CD4-positive, alpha-beta T cell (primary cell): Measurements from ENCODE around the gene CIB4. TPM values are rescaled to one million over a fixed set of nuclear protein-coding genes. Genes with fewer than 3 reads are reported as not detected.

ENCODE experiments used
- ATAC-seq: fragments of 200-7000 bp; cut with Tn5 transposase; one replicate; pipeline ENCODE4 v1.10.0; 2022; ENCODE audit warnings: mild to moderate bottlenecking; ENCODE audit not compliant: poor library complexity
- CTCF ChIA-PET: fragments of 350-600 bp; sonication (Branson Sonifier 250); formaldehyde crosslinking; loops from one replicate; lab custom pipeline; 2021; ENCODE audit warnings: antibody characterized with exemption, inconsistent platforms; lab: Charles Lee
- POLR2A ChIA-PET: fragments of 350-600 bp; sonication (Branson Sonifier 250); formaldehyde crosslinking; loops from one replicate; lab custom pipeline; 2021; ENCODE audit warnings: antibody characterized with exemption, inconsistent platforms; lab: Charles Lee
- DNase-seq, 14 experiments: peaks; one replicate each; pipeline ENCODE4 v3.0.0-alpha.2; 2013 to 2020; ENCODE audit warnings: mixed read lengths in 2 of 14
- H3K27ac ChIP-seq, 2 donors: one replicate each; pipeline versions ENCODE4 v1.5.1 to v1.7.0; 2013; ENCODE audit warnings: low read length in 2 of 2, low read depth in 1 of 2, mild to moderate bottlenecking in 1 of 2
- H3K27me3 ChIP-seq, 2 experiments: 1 replicate in 1 of 2; 2 replicates in 1 of 2; pipeline versions ENCODE4 v1.6.1 to v1.7.0; 2013; ENCODE audit warnings: low read length in 2 of 2, control low read depth in 1 of 2, mild to moderate bottlenecking in 1 of 2, moderate library complexity in 1 of 2; ENCODE audit not compliant: insufficient read depth in 2 of 2, control insufficient read depth in 1 of 2
- H3K36me3 ChIP-seq: one replicate; pipeline ENCODE4 v1.6.1; 2013; ENCODE audit warnings: low read length, control low read depth; ENCODE audit not compliant: insufficient read depth
- H3K4me1 ChIP-seq: one replicate; pipeline ENCODE4 v1.6.1; 2013; ENCODE audit warnings: low read length, control low read depth; ENCODE audit not compliant: insufficient read depth
- H3K4me3 ChIP-seq: one replicate; pipeline ENCODE4 v1.5.1; 2013; ENCODE audit warnings: mild to moderate bottlenecking, low read length, moderate library complexity
- H3K9me3 ChIP-seq, 2 experiments: 1 replicate in 1 of 2; 2 replicates in 1 of 2; pipeline versions ENCODE4 v1.6.1 to v1.7.0; 2013; ENCODE audit warnings: low read length in 2 of 2, mild to moderate bottlenecking in 2 of 2, control low read depth in 1 of 2, moderate library complexity in 1 of 2; ENCODE audit not compliant: control insufficient read depth in 1 of 2, insufficient read depth in 1 of 2
- H3K27ac Mint-ChIP-seq: one replicate; pipeline ENCODE4 v1.8.0; 2020; ENCODE audit warnings: mixed read lengths
- H3K27me3 Mint-ChIP-seq: one replicate; pipeline ENCODE4 v1.8.0; 2021; ENCODE audit warnings: mixed read lengths
- H3K36me3 Mint-ChIP-seq: one replicate; pipeline ENCODE4 v1.8.0; 2021; ENCODE audit warnings: low read depth, mixed read lengths
- H3K4me1 Mint-ChIP-seq: one replicate; pipeline ENCODE4 v1.8.0; 2021; ENCODE audit warnings: low read depth, mixed read lengths
- H3K4me3 Mint-ChIP-seq: one replicate; pipeline ENCODE4 v1.8.0; 2020; ENCODE audit warnings: mild to moderate bottlenecking, mixed read lengths
- H3K9me3 Mint-ChIP-seq: one replicate; pipeline ENCODE4 v1.8.0; 2020; ENCODE audit warnings: mixed read lengths
- CTCF ChIP-seq: fragments of 200-600 bp; IDR thresholded peaks from one replicate; pipeline ENCODE4 v1.8.0; 2022; ENCODE audit warnings: antibody characterized with exemption, mild to moderate bottlenecking
- intact Hi-C, 2 experiments: fragments of 100-400 bp; cut with DNase I in 1 of 2; cut with micrococcal nuclease in 1 of 2; formaldehyde crosslinking; loops; one replicate each; pipeline versions ENCODE4 v1.15.1 to v1.9.0; 2023 to 2025; cut with DNase I, micrococcal nuclease
- total RNA-seq, 174 experiments: library from RNA in 2 of 174; stranded (reverse) in 2 of 174; gene quantifications; one replicate each; pipeline ENCODE4 v1.2.3 and lab custom pipeline; 2021 to 2026

CIB4 gene
- total RNA-seq, 2 experiments from 2014 or later = not detected

GRCh38 chr2:26590508-26590907 lies 50.7 kb downstream of the CIB4 start:
- no peak for TF ChIP-seq CTCF
- Mint-ChIP-seq H3K4me1 (no peaks in the 10 kb centered on the region), H3K27ac (no peak overlapping the region), H3K9me3 (no peaks in the 10 kb centered on the region), H3K36me3 (no peaks in the 10 kb centered on the region), H3K27me3 (peaks cover 49% of the 10 kb centered on the region), H3K4me3 (no peak overlapping the region)
- H3K9me3 ChIP-seq = peaks cover 0 to 13% of the 10 kb centered on the region in 2 experiments
- H3K27me3 ChIP-seq = peaks cover 2 to 11% of the 10 kb centered on the region in 2 experiments
- intact Hi-C loops = no loop called here
- ChIA-PET CTCF (no interaction called here), POLR2A (no interaction called here)
- DNase-seq (no peak), ATAC-seq (no peak)
- no peak overlapping the region for H3K4me3 ChIP-seq
- no peaks in the 10 kb centered on the region for H3K4me1 ChIP-seq
- no peaks in the 10 kb centered on the region for H3K36me3 ChIP-seq
- no peak overlapping the region for H3K27ac ChIP-seq

GRCh38 chr2:26588576-26588975 lies 52.6 kb downstream of the CIB4 start:
- intact Hi-C loops = no loop called here
- DNase-seq = no peak
- Mint-ChIP-seq H3K4me1 (no peaks in the 10 kb centered on the region), H3K9me3 (no peaks in the 10 kb centered on the region), H3K36me3 (no peaks in the 10 kb centered on the region), H3K27me3 (peaks cover 38% of the 10 kb centered on the region), H3K4me3 (no peak overlapping the region), H3K27ac (no peak overlapping the region)
- Histone ChIP-seq H3K36me3 (no peaks in the 10 kb centered on the region), H3K27ac (no peak overlapping the region), H3K9me3 (peaks cover 0 to 13% of the 10 kb centered on the region in 2 experiments), H3K4me1 (no peaks in the 10 kb centered on the region), H3K27me3 (peaks cover 4 to 7% of the 10 kb centered on the region in 2 experiments), H3K4me3 (no peak overlapping the region)
- POLR2A ChIA-PET = no interaction called here
- ATAC-seq = no peak
- no peak for TF ChIP-seq CTCF
- CTCF ChIA-PET = no interaction called here

- Mint-ChIP-seq H3K4me3 (no peak overlapping the region), H3K36me3 (no peaks in the 10 kb centered on the region), H3K27me3 (peaks cover 35% of the 10 kb centered on the region), H3K4me1 (no peaks in the 10 kb centered on the region), H3K27ac (no peak overlapping the region), H3K9me3 (no peaks in the 10 kb centered on the region)
- peaks cover 4 to 7% of the 10 kb centered on the region in 2 experiments for H3K27me3 ChIP-seq
- CTCF ChIA-PET = interaction anchor here (1.0 kb wide), 1 partner anchor 10 kb away, joined by 3 read pairs; no protein-coding TSS in a partner anchor
- no peak overlapping the region for H3K27ac ChIP-seq
- no peak for TF ChIP-seq CTCF
- H3K36me3 ChIP-seq = no peaks in the 10 kb centered on the region
- POLR2A ChIA-PET = no interaction called here
- DNase-seq (no peak), ATAC-seq (no peak)
- no peaks in the 10 kb centered on the region for H3K4me1 ChIP-seq
- intact Hi-C loops = no loop called here
- peaks cover 0 to 13% of the 10 kb centered on the region in 2 experiments for H3K9me3 ChIP-seq
- no peak overlapping the region for H3K4me3 ChIP-seq
Observed at GRCh38 chr2:26587994-26588393, 53.2 kb downstream of the CIB4 start.
